Activated gamma-delta T cell treated with anti-CD3 and anti-CD28 coated beads, Interleukin-2, amount 50 U/mL, for 16 hours (primary cell): ENCODE results near the gene ERC2.

Experiments
- DNase-seq: peaks from one replicate; pipeline ENCODE4 v3.0.0-alpha.2; 2020; ENCODE audit warnings: low read depth

ERC2 gene

GRCh38 chr3:55616803-55617202 lies 851.5 kb downstream of the ERC2 start:
- DNase-seq: no peak

GRCh38 chr3:55615694-55616295 lies 852.5 kb downstream of the ERC2 start:
- DNase-seq: no peak

- DNase-seq: no peak
Measured at GRCh38 chr3:55615039-55615693, 853.1 kb downstream of the ERC2 start.

- no peak for DNase-seq
Measured at GRCh38 chr3:55611121-55611520, 857.1 kb downstream of the ERC2 start.

- DNase-seq: no peak
Measured at GRCh38 chr3:55609230-55609827, 858.9 kb downstream of the ERC2 start.

GRCh38 chr3:55608301-55608937 lies 859.8 kb downstream of the ERC2 start:
- DNase-seq: no peak

GRCh38 chr3:55607844-55608243 lies 860.4 kb downstream of the ERC2 start:
- no peak for DNase-seq

GRCh38 chr3:55607175-55607574 lies 861.1 kb downstream of the ERC2 start:
- no peak for DNase-seq

GRCh38 chr3:55605443-55606236 lies 862.6 kb downstream of the ERC2 start:
- DNase-seq: no peak

GRCh38 chr3:55604846-55605245 lies 863.4 kb downstream of the ERC2 start:
- DNase-seq: no peak

GRCh38 chr3:55604402-55604801 lies 863.9 kb downstream of the ERC2 start:
- DNase-seq: no peak

- no peak for DNase-seq
Measured at GRCh38 chr3:55601366-55602080, 866.7 kb downstream of the ERC2 start.

- no peak for DNase-seq
Measured at GRCh38 chr3:55598224-55598623, 870.0 kb downstream of the ERC2 start.

GRCh38 chr3:55597641-55598040 lies 870.6 kb downstream of the ERC2 start:
- no peak for DNase-seq

GRCh38 chr3:55596212-55596611 lies 872.1 kb downstream of the ERC2 start:
- no peak for DNase-seq

- DNase-seq: no peak
Measured at GRCh38 chr3:55595420-55595819, 872.8 kb downstream of the ERC2 start.

- DNase-seq: no peak
Measured at GRCh38 chr3:55592572-55592971, 875.7 kb downstream of the ERC2 start.

- no peak for DNase-seq
Measured at GRCh38 chr3:55591888-55592287, 876.4 kb downstream of the ERC2 start.

GRCh38 chr3:55588146-55588765 lies 880.0 kb downstream of the ERC2 start:
- DNase-seq: no peak

GRCh38 chr3:55585856-55586255 lies 882.4 kb downstream of the ERC2 start:
- DNase-seq: no peak

GRCh38 chr3:55584716-55585368 lies 883.4 kb downstream of the ERC2 start:
- no peak for DNase-seq
